SH-SY5Y (cell line): ENCODE data around the gene TSEN2.

Experiments
- GATA2 ChIP-seq: IDR thresholded peaks from 2 replicates; pipeline ENCODE4 v1.6.1; 2011; ENCODE audit warnings: mild to moderate bottlenecking, low read depth, low read length
- GATA3 ChIP-seq: IDR thresholded peaks from 2 replicates; pipeline ENCODE4 v1.6.1; 2011; ENCODE audit warnings: low read depth, mild to moderate bottlenecking, low read length, moderate library complexity

- TF ChIP-seq GATA2 (no peak), GATA3 (no peak)
These were observed 93.1 kb downstream of the TSEN2 start for GRCh38 chr3:12577379-12577778.
